Stimulated activated CD8-positive, alpha-beta memory T cell treated with anti-CD3 and anti-CD28 coated beads, Interleukin-12 subunit alpha, Interleukin-12 subunit beta, amount 100 ng/mL, for 24 hours (primary cell): ENCODE results near the gene TSEN34.
"Not testable (repeated sequence)": the region's sequence is repeated elsewhere in the genome, so short reads cannot be mapped to it uniquely, and the experiment has no call there.

ENCODE experiments used
- DNase-seq: peaks from one replicate; pipeline ENCODE4 v3.0.0-alpha.2; 2020; ENCODE audit errors: extremely low read depth

Gene TSEN34

DNA sequence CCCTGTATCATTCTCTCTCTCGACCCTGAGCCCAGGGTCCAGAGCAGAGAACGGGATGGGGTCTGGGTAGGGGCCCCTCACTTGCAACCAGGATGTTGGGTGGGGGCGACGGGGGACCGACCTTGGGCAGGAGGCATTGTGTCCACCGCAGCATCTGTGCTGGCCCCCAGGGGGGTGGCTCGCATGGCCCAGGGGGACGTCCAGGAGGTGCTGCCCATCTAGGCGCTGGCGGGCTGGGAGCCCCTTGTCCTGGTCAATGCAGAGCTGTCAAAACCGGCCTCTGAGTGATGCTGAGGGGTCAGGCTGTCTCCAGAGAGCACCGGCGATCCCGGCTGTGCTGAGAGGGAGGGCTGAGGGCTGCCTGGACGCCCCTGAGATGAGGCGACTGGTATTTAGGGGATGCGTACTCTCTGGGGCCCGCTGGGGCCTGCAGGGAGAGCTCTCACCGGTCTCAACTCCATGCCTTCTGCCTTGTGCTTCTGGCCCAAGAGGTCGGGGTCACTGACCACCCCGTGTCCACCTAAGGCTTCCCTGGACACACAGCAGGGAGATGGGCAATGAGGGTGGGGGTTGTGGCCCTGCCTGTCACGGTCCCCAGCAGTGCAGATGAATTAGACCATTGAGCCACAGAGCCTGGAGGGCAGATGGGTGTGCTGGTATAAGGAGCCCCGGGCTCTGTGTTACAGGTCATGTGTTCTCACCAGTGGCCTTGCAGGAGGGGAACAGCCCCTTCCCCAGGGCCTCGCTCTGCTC lies 18.1 kb downstream of the TSEN34 start:
- DNase-seq, result no peak

DNA sequence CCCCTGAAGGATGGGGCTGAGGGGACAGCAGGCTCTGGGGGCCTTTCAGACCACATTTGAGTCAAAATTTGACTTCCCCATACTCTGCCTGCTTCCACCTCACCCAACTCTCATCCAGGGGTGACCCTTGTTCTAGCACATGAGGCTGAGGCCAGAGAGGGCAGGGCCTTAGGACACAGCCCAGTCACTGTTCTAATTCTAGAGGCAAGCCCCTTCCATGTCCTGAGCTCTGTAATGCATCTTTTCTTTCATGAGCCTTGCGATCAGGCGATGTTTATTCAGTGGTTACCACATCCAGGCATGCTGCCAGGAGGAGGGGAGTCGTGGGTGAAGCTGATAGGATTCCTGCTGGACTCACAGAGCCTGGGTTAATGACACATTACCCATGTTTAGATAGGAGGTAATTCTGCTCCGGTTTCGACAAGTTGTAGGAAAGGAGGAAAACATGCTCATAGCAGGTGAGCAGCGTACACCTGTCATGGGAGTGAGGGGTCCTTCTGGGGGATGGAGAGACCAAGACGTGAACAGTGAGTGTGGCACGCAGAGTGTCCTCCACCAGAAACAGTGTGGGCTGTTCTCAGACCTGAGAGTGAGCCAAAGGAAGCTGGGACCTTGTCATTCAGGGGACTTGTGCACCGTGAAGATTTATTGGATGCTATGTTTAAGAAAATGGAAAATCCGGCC lies 18.8 kb downstream of the TSEN34 start:
- DNase-seq, result no peak

DNA sequence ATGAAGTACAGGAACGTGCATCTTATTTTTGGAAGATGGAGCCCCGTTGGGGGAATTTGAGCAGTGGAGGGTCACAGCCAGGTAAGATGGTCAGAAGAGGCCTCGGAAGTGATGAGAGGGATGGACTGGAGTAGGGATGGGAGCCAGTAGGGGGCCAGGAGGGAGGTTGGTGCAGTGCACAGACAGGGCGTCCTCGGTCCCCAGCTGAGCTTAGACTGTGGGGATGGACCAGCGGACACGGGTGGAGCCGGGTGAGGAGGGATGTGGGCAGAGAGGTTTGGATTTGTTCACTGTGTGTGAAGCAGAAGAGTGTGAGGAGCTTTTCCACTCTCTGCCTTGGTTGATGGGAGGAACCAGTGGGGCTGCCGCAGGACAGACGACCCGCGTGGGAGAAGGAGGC lies 20.1 kb downstream of the TSEN34 start:
- DNase-seq, result no peak

DNA sequence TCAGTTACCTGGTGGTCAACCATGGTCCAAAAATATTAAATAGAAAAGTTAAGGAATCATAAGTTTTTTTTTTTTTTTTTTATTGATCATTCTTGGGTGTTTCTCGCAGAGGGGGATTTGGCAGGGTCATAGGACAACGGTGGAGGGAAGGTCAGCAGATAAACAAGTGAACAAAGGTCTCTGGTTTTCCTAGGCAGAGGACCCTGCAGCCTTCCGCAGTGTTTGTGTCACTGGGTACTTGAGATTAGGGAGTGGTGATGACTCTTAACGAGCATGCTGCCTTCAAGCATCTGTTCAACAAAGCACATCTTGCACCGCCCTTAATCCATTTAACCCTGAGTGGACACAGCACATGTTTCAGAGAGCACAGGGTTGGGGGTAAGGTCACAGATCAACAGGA lies 23.1 kb downstream of the TSEN34 start:
- DNase-seq, result not testable (repeated sequence)

DNA sequence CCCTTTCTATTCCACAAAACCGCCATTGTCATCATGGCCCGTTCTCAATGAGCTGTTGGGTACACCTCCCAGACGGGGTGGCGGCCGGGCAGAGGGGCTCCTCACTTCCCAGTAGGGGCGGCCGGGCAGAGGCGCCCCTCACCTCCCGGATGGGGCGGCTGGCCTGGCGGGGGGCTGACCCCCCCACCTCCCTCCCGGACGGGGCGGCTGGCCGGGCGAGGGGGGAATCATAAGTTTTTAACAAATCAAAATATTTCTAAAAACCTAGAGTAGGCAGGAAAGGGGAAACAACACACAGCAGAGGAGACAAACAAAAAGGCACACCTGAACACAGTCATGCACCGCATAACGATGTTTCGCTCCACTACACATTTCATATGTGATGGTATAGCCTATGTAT lies 23.6 kb downstream of the TSEN34 start:
- not testable (repeated sequence) for DNase-seq

DNA sequence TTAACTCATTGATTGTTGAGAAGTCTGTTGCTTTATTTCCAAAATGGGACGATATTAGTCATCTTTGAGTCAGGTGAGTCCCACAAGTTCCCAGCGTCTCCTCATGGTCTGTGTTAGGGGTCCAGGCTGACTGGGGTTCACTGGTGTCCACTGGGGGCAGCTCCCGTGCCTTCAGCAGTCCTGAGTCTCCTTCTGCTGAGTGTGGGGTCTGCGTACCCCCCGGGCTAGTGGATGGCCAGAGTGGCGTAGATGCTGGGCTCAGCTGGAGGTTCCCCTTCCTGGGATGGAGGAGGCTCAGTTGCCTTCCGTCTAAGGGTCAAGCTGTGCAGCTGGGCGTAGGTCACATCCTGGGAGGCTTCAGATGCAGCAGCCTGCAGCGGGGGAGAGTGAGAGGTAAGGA lies 25.8 kb downstream of the TSEN34 start:
- DNase-seq, result no peak

DNA sequence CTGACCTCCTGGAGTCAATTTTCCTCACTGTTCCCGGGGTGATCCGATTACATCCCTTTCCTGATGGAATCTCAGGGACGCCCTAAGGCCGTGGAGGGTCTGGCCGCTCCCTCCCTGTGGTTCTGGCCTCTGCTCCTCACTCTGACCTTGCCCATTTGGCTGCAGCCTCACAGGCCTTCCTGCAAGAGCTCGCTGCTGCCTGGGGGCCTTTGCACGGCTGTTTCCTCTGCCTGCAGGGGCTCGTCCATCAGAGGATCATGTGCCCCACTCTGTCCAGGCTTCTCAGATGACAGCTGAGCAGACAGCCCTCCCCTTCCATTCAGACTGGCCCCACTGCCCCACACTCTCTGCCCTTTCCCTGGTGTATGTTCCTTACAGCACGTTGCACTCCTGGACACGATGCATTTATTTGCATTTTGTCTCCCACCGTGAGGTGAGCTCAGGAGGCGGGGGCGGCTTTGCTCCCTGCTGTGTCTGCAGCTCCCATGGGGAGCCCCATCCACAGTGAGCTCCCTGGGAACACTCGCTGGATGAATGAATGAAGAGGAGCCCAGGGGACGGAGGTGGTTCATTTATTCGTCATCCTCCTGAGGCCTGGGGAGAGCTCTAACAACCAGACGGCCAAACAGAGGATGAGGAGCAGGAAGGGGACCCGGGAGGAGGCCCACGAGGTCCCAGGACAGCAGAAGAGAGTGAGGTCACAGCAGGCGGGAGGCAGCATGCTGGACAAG lies 26.6 kb downstream of the TSEN34 start:
- not testable (repeated sequence) for DNase-seq

DNA sequence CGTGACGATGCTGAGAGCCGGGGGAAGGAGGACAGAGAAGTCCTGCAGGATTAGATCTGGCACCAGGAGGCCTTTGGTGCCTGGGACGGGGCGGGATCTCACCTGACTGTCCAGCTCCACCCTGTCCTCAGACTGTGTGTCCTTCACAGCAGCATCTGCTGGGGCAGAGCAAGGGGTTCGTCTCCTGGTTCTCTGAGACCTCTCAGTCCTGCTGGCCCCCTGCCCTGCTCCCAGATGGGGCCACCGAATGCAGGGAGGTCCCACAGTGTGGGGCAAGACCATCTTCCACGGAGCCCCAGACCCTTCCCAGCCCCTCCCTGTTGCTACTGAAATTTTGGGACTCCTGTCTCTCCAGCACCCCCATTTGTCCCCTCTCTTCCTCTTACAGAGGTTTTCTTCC lies 27.2 kb downstream of the TSEN34 start:
- no peak for DNase-seq

DNA sequence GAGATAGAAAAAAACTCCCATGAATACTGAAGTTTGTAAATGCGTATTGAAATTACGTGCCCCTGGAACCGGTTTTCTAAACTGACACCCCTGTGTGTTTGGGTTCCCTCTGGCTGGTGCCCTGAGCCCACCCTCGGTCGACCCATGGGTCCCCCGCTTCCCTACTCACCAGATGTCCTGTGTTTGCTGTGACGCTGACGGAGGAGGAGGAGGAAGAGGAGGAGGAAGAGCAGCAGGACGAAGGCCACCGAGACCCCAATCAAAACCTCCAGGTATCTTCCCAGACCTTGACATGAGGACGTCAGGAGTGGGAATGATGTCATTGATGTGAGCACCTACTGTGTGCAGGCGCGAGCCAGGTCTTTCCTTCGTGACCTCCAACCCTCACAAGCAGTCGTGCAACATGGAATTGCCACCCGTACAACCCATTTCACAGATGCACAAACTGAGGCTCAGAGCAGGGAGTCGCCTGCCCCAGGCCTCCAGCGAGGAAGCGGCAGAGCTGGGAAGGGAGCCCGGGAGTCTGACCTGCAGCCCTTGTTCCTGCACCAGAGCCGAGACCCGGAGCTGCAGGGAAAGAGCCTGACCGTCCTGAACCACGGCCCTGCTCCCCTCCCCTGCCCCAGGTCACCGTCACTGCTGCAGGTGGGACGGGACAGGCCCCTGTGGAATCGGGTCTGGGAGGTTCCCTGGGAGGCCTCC lies 28.0 kb downstream of the TSEN34 start:
- no peak for DNase-seq

DNA sequence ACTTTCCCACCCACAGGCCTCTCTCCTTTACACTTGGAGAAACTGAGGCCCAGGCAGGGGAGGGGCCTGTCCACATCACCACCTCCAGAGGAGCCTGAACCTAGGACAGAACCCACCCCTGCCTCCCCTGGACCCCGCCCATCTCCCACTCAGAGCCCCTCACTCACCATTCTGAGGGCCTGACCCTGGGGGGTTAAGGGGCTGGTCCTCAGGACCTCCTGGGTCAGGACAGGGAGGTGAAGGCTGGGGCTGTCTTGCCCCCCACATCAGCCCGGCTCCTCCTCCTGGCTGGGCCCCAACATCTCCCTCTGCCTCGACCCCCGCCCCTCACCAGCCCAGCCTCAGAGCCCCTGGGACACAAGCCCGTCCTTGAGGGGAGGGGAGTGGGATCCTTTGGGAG lies 28.6 kb downstream of the TSEN34 start:
- not testable (repeated sequence) for DNase-seq

DNA sequence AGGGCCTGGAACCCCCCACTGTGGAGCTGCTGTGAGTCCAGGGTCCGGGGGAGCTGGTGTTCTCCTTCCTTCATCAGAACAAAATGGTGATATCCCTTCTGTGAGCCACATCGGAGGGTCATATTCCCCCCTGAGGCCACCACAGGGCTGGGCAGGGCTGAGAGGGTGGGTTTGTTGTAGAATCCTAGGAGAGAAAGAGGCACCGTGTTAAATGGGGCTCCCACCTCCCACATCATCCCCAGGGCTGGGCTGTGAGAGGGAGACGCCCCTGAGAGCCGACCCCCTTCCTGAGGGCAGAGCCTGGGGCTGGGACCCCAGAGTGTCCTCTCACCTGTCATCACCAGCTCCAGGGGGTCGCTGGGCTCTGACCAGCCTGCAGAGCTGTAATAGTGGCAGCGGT lies 30.8 kb downstream of the TSEN34 start:
- not testable (repeated sequence) for DNase-seq

DNA sequence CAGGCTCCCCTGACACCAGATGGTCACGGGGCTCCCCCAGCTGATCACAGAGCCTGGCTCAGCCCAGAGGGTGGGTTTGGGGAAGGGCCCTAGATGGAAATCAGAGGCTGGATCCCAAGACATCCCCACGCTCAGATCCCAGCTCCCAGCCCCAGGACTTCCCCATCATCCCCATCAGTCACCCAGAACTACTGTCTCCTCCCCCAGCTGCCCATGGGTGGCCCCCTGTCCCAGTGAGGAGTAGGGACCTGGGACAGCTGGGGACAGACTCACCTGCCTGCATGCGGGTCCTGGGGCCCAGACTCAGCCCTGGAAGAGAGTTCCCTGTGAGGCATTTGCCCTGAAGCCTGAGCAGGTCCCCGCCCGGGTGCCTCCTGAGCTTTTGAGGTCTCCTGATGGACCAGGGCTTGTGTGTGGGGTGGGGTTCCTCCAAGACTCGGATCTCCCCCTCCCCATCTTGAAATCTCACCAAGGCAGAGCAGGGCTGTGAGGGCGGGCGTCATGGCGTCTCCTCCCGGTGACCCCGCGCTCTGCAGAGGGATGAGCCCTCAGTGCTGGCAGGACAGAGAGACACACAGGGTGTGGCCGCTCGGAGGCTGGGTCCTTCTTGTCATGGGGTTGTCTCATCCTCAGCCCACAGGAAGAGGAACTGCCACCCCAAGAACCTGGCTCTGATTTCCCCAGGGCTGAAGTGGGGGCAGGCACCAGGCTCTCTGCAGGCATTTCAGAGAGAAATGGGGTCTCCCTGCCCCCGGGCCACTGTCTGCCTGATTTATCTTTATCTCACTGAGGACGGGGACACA lies 31.6 kb downstream of the TSEN34 start, which contains the start of gene LILRB3:
TSS of gene LILRB3 (minus strand) at position 534 of the 803 bp plus-strand sequence. CDS start at position 503, 31 bp downstream.
- not testable (repeated sequence) for DNase-seq

DNA sequence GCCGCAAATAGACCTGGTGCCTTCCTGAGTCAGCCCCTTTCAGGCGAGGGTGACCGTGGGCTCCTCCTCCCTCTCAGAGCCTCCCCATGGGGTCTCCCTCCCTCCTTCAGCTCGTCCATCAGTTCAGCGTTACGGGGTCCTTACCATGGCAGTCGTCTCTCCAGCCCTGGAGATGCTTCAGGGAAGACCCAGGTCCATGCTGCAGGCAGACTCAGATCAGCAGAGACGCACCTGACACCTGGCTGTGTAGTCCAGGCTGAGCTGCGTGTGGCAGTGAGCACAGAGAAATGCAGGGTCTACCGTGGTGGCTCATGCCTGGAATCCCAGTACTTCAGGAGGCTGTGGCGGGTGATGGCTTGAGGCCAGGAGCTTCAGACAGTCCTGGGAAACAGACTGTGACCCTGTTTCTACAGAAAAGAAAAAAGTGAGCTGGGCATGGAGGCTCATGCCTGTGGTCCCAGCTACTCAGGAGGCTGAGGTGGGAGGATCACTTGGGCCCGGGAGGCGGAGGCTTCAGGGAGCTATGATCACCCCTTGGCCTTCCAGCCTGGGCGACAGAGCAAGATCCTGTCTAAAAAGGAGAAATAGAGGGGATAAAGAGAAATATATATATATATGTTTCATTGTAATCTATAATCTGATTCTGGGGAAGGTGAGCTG lies 32.3 kb downstream of the TSEN34 start:
- DNase-seq, result not testable (repeated sequence)

DNA sequence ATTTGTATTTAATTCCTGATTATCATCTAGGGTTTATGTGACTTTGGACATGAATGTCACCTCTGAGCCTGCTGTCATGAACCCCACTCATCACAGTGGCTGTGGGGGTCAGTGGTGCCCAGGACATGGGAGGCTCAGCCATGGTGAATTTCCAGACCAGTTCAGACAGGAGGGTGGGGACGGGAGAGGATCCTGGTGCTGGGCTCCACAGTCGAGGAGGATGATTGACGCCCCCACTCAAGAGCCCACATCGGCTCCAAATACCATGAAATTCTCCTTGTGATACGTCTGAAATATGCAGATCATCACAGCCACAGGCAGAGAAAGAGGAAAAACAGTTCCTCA lies 32.8 kb downstream of the TSEN34 start:
- DNase-seq, result not testable (repeated sequence)

DNA sequence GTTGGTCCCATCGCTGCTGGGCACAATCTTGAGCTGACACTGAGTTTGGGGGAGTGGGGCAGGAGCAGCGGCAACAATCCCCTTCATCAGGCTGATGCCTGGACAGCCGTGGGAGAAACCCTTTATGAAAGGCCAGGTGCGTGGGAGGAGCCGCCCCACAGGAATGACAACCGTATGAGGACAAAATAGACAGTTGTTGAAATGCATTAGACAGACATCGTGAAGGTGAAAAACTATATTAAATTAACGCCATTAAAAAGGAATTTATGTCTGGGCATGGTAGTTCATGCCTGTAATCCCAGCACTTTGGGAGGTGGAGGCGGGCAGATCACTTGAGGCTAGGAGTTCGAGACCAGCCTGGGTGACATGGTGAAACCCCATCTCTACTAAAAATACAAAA lies 33.5 kb downstream of the TSEN34 start:
- DNase-seq, result not testable (repeated sequence)

DNA sequence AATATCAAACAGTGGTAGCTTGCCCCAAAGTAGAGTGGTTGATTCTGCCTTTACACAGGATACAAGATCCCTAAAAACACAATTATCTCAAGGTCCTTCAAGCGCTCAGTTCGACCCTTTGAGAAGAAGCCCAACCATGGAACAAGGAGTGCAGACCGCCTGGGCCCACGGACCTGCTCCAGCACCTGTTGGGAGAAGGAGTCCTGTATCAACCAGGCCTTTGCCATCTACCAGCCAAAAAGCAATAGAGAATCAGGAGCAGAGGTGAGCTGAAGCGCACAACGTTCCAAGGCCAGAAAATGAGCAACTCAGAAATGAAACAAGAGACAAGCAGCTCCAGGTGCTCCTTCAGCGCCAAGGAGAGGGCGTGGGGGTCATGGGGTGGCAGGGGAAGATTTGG lies 38.0 kb downstream of the TSEN34 start:
- DNase-seq, result no peak

DNA sequence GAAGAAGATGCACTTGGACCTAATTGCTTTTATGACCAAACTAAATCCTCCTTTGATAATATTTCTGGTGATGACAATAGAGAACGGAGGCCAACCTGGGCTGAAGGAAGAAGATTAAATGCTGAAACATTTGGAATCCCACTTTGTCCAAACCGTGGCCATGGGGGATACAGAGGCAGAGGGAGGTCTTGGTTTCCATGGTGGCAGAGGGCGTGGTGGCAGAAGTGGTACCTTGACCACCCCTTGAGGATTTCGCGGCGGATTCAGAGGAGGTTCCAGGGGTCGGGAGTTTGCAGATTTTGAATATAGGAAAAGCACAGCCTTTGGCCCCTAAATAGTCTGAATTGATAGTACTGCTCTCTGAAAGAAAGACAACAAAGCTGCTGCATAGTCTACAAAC lies 38.9 kb downstream of the TSEN34 start:
- DNase-seq, result no peak

DNA sequence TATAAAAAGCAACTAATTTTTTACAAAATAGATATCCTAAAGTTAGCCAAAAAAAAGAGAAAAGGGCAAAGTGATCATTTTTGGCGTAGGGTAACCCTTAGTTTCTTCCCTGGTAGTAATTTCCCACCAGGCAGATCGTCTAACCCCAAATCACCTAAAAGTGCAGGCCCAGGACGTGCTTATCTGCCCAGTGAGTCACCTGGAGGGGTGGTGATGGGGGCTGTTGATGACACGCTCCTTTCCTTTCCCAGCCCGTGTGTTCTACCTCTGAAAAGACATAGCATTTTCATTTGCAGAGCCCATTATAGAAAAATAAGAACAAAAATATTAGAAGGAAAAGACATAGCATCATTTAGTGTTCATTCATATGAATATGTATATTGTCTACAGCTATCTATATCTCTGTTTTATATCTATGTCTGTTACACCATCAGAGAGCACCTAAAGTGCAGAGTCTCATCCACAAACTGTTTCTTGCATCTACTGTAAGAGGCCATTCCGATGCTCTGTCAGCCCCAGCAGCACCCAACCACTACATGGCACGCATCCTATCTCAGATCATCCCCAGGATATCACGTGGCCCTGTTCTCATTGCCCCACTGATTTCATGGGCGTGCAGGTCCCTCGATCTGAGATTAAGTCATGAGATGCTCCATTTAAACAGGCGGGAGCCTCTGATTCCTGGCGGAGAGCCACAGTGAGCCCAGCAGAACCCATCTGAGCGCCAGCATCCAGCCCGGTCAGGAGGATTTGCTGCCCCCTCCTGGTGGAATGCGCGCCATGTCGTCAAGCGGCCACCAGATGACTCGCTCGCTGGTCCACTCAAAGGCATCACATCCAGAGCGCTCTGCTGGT lies 40.2 kb downstream of the TSEN34 start:
- no peak for DNase-seq

DNA sequence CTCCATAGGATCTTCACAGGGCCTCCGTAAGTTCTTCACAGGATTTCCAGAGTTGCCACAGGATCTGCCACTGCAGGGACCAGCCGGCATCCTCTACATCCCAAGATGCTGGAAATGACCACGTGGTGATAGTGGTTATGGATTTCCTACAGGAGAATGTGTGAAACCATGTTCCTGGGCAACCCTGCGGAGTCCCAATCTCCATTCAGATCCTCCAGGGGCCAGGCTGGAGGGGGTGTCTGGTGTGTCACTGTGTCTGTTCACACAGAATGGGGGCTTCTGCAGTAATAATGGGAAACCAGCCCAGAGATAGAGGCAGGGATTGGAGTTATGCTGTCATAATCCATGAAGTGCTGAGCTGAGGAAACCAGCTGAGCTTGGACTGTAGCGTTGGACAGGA lies 42.8 kb downstream of the TSEN34 start:
- no peak for DNase-seq
